ENCODE data around the gene F8.

GRCh38 chrX:155052738-155053498, 30.4 kb upstream of the F8 start:
- no peak for TF ChIP-seq CTCF (IDR thresholded peaks at IDR 0.05; ENCODE audit: poor library complexity, severe bottlenecking)
- no peak for TF ChIP-seq EP300 (conservative IDR thresholded peaks at IDR 0.05; ENCODE audit: poor library complexity, severe bottlenecking)
- TF ChIP-seq REST (IDR thresholded peaks at IDR 0.05; ENCODE audit: borderline replicate concordance), result no peak
- no peak for TF ChIP-seq RAD21 (conservative IDR thresholded peaks at IDR 0.05)
- no peak for TF ChIP-seq SMC3 (conservative IDR thresholded peaks at IDR 0.05; ENCODE audit: poor library complexity)
- TF ChIP-seq POLR2AphosphoS5 (IDR thresholded peaks at IDR 0.05), result no peak
- no peak for TF ChIP-seq MXI1 (conservative IDR thresholded peaks at IDR 0.05; ENCODE audit: poor library complexity, severe bottlenecking)
- TF ChIP-seq EZH2 (IDR thresholded peaks at IDR 0.05; ENCODE audit: borderline replicate concordance, insufficient read depth, low read length, poor library complexity, severe bottlenecking), result no peak
- TF ChIP-seq TAF1 (IDR thresholded peaks at IDR 0.05; ENCODE audit: low read depth), result no peak
